Measurements from ENCODE around the gene PGS1.

The PGS1 gene

DNA sequence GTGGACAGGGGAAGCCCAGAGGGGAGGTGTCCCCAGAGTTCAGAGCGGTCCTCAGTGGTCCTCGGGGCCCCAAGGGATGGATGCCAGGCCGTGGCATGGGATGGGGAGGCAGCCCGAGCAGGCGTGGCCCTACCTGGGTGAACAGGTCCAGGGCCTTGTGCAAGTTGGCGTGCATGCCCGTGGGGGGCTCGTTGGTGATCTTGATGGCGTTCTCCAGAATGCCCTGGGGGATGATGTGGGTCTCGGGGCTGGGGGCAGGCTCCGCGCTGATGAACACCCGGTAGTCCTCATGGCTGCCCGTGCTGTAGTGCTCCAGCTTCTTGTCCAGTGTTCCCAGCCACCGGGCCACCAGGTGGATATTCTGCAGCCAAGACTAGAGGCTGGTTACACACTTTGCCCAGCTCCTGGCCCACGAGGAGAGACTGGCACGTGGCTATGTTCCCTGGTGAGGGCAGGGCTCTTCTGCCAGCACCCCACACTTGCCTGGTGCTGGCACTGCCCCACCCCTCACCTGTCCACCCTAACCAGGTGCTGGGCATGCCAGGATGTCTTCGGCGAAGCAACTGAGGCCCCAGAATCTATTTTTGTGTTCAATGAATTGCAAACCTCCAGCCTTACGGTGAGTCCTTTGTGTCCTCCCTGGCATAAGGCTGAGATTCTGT lies 59.2 kb downstream of the PGS1 start:
- no peak overlapping the region for H3K27ac Mint-ChIP-seq

DNA sequence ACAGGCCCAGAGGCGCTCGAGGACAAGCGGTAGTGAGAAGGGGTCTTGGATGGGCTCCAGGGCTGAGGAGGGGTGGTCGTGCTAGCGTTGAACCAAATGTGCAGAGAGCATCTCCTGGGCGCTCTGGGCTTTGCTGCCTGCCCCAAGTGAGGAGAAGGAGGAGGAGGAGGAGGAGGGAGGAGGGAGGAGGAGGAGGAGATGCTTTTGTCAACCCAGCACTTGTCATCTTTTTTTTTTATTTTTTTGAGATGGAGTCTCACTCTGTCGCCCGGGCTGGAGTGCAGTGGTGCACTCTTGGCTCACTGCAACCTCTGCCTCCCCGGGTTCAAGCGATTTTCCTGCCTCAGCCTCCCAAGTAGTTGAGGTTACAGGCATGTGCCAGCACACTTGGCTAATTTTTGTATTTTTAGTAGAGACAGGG lies 59.8 kb downstream of the PGS1 start:
- Mint-ChIP-seq H3K36me3 (ENCODE audit: low read depth) (peaks cover 3% of the 10 kb centered on the region), H3K4me1 (ENCODE audit: low read depth) (peaks cover 2% of the 10 kb centered on the region), H3K27ac (no peak overlapping the region), H3K9me3 (no peaks in the 10 kb centered on the region), H3K4me3 (no peak overlapping the region), H3K27me3 (ENCODE audit: low read depth) (no peaks in the 10 kb centered on the region)

More for the DNA sequence above, 59.2 kb downstream of the PGS1 start:
- H3K4me3 Mint-ChIP-seq = no peak overlapping the region
- H3K27me3 Mint-ChIP-seq (ENCODE audit: low read depth) = no peaks in the 10 kb centered on the region
- peaks cover 2% of the 10 kb centered on the region for H3K4me1 Mint-ChIP-seq (ENCODE audit: low read depth)
- H3K36me3 Mint-ChIP-seq (ENCODE audit: low read depth) = peaks cover 3% of the 10 kb centered on the region
- no peaks in the 10 kb centered on the region for H3K9me3 Mint-ChIP-seq

GRCh38 chr17:78438694-78439325 lies 60.4 kb downstream of the PGS1 start:
- Mint-ChIP-seq H3K27me3 (ENCODE audit: low read depth) (no peaks in the 10 kb centered on the region), H3K4me1 (ENCODE audit: low read depth) (peaks cover 2% of the 10 kb centered on the region), H3K9me3 (no peaks in the 10 kb centered on the region), H3K4me3 (no peak overlapping the region), H3K36me3 (ENCODE audit: low read depth) (peaks cover 3% of the 10 kb centered on the region), H3K27ac (no peak overlapping the region)

GRCh38 chr17:78441271-78441971 lies 63.0 kb downstream of the PGS1 start:
- peaks cover 3% of the 10 kb centered on the region for H3K36me3 Mint-ChIP-seq (ENCODE audit: low read depth)
- H3K4me1 Mint-ChIP-seq (ENCODE audit: low read depth) = peaks cover 2% of the 10 kb centered on the region
- no peak overlapping the region for H3K4me3 Mint-ChIP-seq
- H3K27ac Mint-ChIP-seq = no peak overlapping the region
- H3K9me3 Mint-ChIP-seq = no peaks in the 10 kb centered on the region
- no peaks in the 10 kb centered on the region for H3K27me3 Mint-ChIP-seq (ENCODE audit: low read depth)

- H3K27me3 Mint-ChIP-seq (ENCODE audit: low read depth) = no peaks in the 10 kb centered on the region
- peaks cover 3% of the 10 kb centered on the region for H3K36me3 Mint-ChIP-seq (ENCODE audit: low read depth)
- no peaks in the 10 kb centered on the region for H3K9me3 Mint-ChIP-seq
- H3K4me3 Mint-ChIP-seq = no peak overlapping the region
- peaks cover 2% of the 10 kb centered on the region for H3K4me1 Mint-ChIP-seq (ENCODE audit: low read depth)
- no peak overlapping the region for H3K27ac Mint-ChIP-seq
These were observed 64.3 kb downstream of the PGS1 start for GRCh38 chr17:78442648-78443218.

- Mint-ChIP-seq H3K27me3 (ENCODE audit: low read depth) (no peaks in the 10 kb centered on the region), H3K9me3 (no peaks in the 10 kb centered on the region), H3K4me3 (no peak overlapping the region), H3K4me1 (ENCODE audit: low read depth) (no peaks in the 10 kb centered on the region), H3K27ac (no peak overlapping the region), H3K36me3 (ENCODE audit: low read depth) (no peaks in the 10 kb centered on the region)
These were observed 65.9 kb downstream of the PGS1 start for GRCh38 chr17:78444392-78444791.

DNA sequence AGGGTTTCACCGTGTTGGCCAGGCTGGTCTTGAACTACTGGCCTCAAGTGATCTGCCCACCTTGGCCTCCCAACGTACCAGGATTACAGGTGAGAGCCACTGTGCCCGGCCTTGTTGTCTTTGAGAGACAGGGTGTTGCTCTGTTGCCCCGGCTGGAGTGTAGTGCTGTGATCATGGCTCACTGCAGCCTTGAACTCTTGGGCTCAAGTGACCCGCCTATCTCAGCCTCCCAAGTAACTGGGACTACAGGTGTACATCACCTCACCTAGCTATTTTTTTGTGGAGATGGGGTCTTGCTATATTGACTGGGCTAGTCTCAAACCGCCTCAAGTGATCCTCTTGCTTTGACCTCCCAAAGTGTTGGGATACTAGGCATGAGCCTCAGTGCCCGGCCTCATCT lies 68.4 kb downstream of the PGS1 start:
- Mint-ChIP-seq H3K4me1 (ENCODE audit: low read depth) (no peaks in the 10 kb centered on the region), H3K36me3 (ENCODE audit: low read depth) (no peaks in the 10 kb centered on the region), H3K9me3 (no peaks in the 10 kb centered on the region), H3K27me3 (ENCODE audit: low read depth) (no peaks in the 10 kb centered on the region), H3K27ac (no peak overlapping the region), H3K4me3 (no peak overlapping the region)

- no peaks in the 10 kb centered on the region for H3K27me3 Mint-ChIP-seq (ENCODE audit: low read depth)
- no peaks in the 10 kb centered on the region for H3K4me1 Mint-ChIP-seq (ENCODE audit: low read depth)
- H3K36me3 Mint-ChIP-seq (ENCODE audit: low read depth) = no peaks in the 10 kb centered on the region
- no peaks in the 10 kb centered on the region for H3K9me3 Mint-ChIP-seq
- H3K4me3 Mint-ChIP-seq = no peak overlapping the region
- H3K27ac Mint-ChIP-seq = no peak overlapping the region
These were observed 70.0 kb downstream of the PGS1 start for GRCh38 chr17:78448356-78448993.

- H3K27ac Mint-ChIP-seq = no peak overlapping the region
- no peaks in the 10 kb centered on the region for H3K27me3 Mint-ChIP-seq (ENCODE audit: low read depth)
- no peaks in the 10 kb centered on the region for H3K36me3 Mint-ChIP-seq (ENCODE audit: low read depth)
- H3K4me1 Mint-ChIP-seq (ENCODE audit: low read depth) = no peaks in the 10 kb centered on the region
- H3K9me3 Mint-ChIP-seq = no peaks in the 10 kb centered on the region
- no peak overlapping the region for H3K4me3 Mint-ChIP-seq
These were observed 71.6 kb downstream of the PGS1 start for GRCh38 chr17:78449983-78450595.

GRCh38 chr17:78450696-78451345 lies 72.4 kb downstream of the PGS1 start:
- Mint-ChIP-seq H3K27me3 (ENCODE audit: low read depth) (no peaks in the 10 kb centered on the region), H3K4me1 (ENCODE audit: low read depth) (no peaks in the 10 kb centered on the region), H3K9me3 (no peaks in the 10 kb centered on the region), H3K27ac (no peak overlapping the region), H3K4me3 (no peak overlapping the region), H3K36me3 (ENCODE audit: low read depth) (no peaks in the 10 kb centered on the region)

- H3K27me3 Mint-ChIP-seq (ENCODE audit: low read depth) = no peaks in the 10 kb centered on the region
- H3K4me3 Mint-ChIP-seq = no peak overlapping the region
- H3K27ac Mint-ChIP-seq = no peak overlapping the region
- H3K9me3 Mint-ChIP-seq = no peaks in the 10 kb centered on the region
- H3K4me1 Mint-ChIP-seq (ENCODE audit: low read depth) = no peaks in the 10 kb centered on the region
- no peaks in the 10 kb centered on the region for H3K36me3 Mint-ChIP-seq (ENCODE audit: low read depth)
These were observed 73.3 kb downstream of the PGS1 start for GRCh38 chr17:78451753-78452152.

DNA sequence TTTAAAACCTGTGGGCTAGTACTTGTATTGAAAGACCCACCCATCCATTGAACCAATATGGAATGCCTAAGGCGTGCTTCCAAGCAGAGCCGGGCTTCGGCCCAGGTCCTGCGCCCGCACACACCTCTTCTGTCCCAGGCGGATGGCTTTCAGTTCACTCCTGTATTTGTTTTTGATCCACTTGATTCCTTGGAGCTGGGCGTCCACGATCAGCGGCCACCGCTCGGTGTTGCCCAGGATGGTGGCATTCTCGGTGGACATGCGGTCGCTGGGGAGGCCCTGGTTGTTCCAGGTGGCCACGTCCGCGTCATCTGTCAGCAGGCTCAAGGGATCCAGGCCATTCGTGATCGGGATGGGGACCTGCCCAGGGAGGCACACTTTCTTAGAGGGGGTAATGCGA lies 75.9 kb downstream of the PGS1 start:
- Mint-ChIP-seq H3K27me3 (ENCODE audit: low read depth) (no peaks in the 10 kb centered on the region), H3K27ac (no peak overlapping the region), H3K4me1 (ENCODE audit: low read depth) (no peaks in the 10 kb centered on the region), H3K36me3 (ENCODE audit: low read depth) (no peaks in the 10 kb centered on the region), H3K4me3 (no peak overlapping the region), H3K9me3 (no peaks in the 10 kb centered on the region)

DNA sequence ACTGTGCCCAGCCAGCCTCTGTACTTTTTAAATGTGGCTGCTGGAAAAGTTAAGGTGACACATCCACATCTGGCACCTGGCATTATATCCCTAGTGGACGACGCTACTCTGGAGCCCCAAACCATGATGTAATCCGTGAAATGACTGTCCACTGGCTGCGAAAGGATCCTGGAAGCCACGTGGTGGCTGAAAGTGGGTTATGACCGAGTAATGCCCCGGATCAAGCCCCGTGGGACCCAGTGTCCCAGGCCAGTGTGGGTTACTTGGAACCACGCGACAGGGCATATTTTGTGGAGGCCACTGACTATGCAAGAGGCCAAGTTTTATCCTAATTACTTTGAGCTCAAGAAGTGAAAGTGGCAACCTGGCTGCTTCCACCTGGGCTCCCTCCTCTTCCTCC lies 79.6 kb downstream of the PGS1 start:
- Mint-ChIP-seq H3K27ac (no peak overlapping the region), H3K4me3 (no peak overlapping the region), H3K36me3 (ENCODE audit: low read depth) (no peaks in the 10 kb centered on the region), H3K4me1 (ENCODE audit: low read depth) (no peaks in the 10 kb centered on the region), H3K9me3 (no peaks in the 10 kb centered on the region), H3K27me3 (ENCODE audit: low read depth) (no peaks in the 10 kb centered on the region)

Data from T-helper 1 cell treated with Interleukin-12 subunit alpha and Interleukin-12 subunit beta and Interleukin-4 antibody, amounts not matched to agents 30 μg/mL and 1 μg/mL, for 36 hours (primary cell).